Muscle of leg (tissue), 11 donors: ENCODE results near the gene ACSM4. TPM values are rescaled to one million over a fixed set of nuclear protein-coding genes. Genes with fewer than 3 reads are reported as not detected.

Experiments
- DNase-seq: peaks from one replicate; pipeline ENCODE4 v3.0.0; 2013
- H3K27ac ChIP-seq: one replicate; pipeline ENCODE4 v1.5.1; 2013; ENCODE audit warnings: mild to moderate bottlenecking, low read length, control low read depth
- H3K27me3 ChIP-seq: one replicate; pipeline ENCODE4 v1.6.1; 2013; ENCODE audit warnings: low read length; ENCODE audit not compliant: control insufficient read depth, insufficient read depth
- H3K36me3 ChIP-seq: one replicate; pipeline ENCODE4 v1.6.1; 2013; ENCODE audit warnings: low read length; ENCODE audit not compliant: control insufficient read depth, insufficient read depth
- H3K4me1 ChIP-seq: one replicate; pipeline ENCODE4 v1.6.1; 2013; ENCODE audit warnings: low read length; ENCODE audit not compliant: control insufficient read depth, insufficient read depth
- H3K4me3 ChIP-seq: one replicate; pipeline ENCODE4 v1.5.1; 2013; ENCODE audit warnings: low read length, control low read depth
- H3K9me3 ChIP-seq: replicated peaks from 2 replicates; pipeline ENCODE4 v1.6.1; 2013; ENCODE audit warnings: low read depth, low read length; ENCODE audit not compliant: control insufficient read depth
- whole genome bisulfite sequencing: methylation state at CpG from one replicate; pipeline ENCODE4 v1.1.5; 2013; ENCODE audit warnings: missing lambda C conversion rate; ENCODE audit not compliant: insufficient coverage; 5-methylcytosine and 5-hydroxymethylcytosine counted together
- polyA plus RNA-seq, 8 donors: library from polyadenylated mRNA; unstranded; fragments of 120-200 nt; gene quantifications; one replicate each; pipeline versions ENCODE4 v1.2.1 to v1.2.3, GENCODE V29; 2013; ENCODE audit warnings: inconsistent platforms in 1 of 8, low replicate concordance in 1 of 8; ENCODE audit not compliant: insufficient read length in 8 of 8, insufficient read depth in 1 of 8
- total RNA-seq: library from RNA; stranded (reverse); fragments of 120-200 nt; gene quantifications from one replicate; pipeline ENCODE4 v1.2.4, GENCODE V29; 2013

Gene ACSM4
- total and polyA plus RNA-seq, 9 donors = 0.07 to 0.19 (median 0.11) TPM; not detected in 2

GRCh38 chr12:7292300-7292699 is 11.6 kb upstream of the ACSM4 start:
- Histone ChIP-seq H3K27ac (no peak overlapping the region), H3K4me1 (no peaks in the 10 kb centered on the region), H3K4me3 (no peak overlapping the region), H3K36me3 (no peaks in the 10 kb centered on the region), H3K27me3 (no peaks in the 10 kb centered on the region), H3K9me3 (no peaks in the 10 kb centered on the region)
- DNase-seq = no peak
- 71% methylated on average over 1 of the region's 2 CpGs for WGBS

- no peaks in the 10 kb centered on the region for H3K4me1 ChIP-seq
- no peak overlapping the region for H3K27ac ChIP-seq
- no peaks in the 10 kb centered on the region for H3K9me3 ChIP-seq
- no peak for DNase-seq
- no peaks in the 10 kb centered on the region for H3K27me3 ChIP-seq
- H3K36me3 ChIP-seq = no peaks in the 10 kb centered on the region
- H3K4me3 ChIP-seq = no peak overlapping the region
- no CpG with 5 or more reads among the region's 1 CpG for WGBS
Measured at GRCh38 chr12:7293670-7294069, 10.2 kb upstream of the ACSM4 start.

DNA sequence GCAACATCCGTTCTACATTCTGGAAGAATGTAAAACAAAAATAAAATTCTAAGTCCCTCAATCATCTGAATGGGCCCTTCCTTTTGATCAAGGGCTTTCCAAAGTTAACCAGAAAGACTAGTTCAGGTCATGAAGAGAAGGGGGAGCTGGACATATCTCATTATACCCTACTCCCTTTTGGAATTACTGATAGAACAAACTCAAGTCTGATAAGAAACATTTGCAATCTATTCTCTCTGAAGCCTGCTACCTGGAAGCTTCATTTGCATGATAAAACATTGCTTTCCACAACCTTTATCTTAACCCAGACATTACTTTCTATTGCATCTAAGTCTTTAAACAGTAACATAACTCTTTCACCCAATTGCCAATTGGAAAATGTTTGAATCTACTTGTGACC is 8.3 kb upstream of the ACSM4 start:
- no peaks in the 10 kb centered on the region for H3K36me3 ChIP-seq
- DNase-seq = no peak
- no peak overlapping the region for H3K4me3 ChIP-seq
- no peaks in the 10 kb centered on the region for H3K4me1 ChIP-seq
- H3K9me3 ChIP-seq = no peaks in the 10 kb centered on the region
- no peak overlapping the region for H3K27ac ChIP-seq
- no peaks in the 10 kb centered on the region for H3K27me3 ChIP-seq
- no CpG with 5 or more reads among the region's 1 CpG for WGBS

DNA sequence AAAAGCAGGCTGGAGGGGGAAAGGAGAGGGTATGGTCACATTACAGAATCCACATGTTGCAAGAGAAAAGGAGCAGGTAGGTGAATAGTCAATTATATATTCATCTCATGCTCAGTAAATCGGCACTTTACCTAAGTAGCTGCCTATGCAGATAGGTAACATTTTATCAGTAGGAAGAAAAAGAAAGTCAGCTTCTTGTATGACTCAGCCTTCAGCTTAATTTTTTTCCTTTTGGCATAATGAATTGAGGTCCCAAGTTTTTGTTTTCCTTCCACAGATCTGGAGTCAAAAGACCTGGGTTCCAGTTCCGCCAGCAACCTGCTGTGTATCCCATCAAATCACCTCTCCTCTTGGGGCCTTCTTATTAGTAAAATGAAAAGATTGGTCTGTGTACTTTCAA is 6.0 kb upstream of the ACSM4 start:
- no peak overlapping the region for H3K27ac ChIP-seq
- no peaks in the 10 kb centered on the region for H3K4me1 ChIP-seq
- no CpG with 5 or more reads among the region's 2 CpGs for WGBS
- no peaks in the 10 kb centered on the region for H3K9me3 ChIP-seq
- DNase-seq = no peak
- H3K36me3 ChIP-seq = no peaks in the 10 kb centered on the region
- H3K27me3 ChIP-seq = no peaks in the 10 kb centered on the region
- no peak overlapping the region for H3K4me3 ChIP-seq

- no peak overlapping the region for H3K4me3 ChIP-seq
- no peaks in the 10 kb centered on the region for H3K27me3 ChIP-seq
- no peaks in the 10 kb centered on the region for H3K4me1 ChIP-seq
- no peak for DNase-seq
- no peak overlapping the region for H3K27ac ChIP-seq
- no peaks in the 10 kb centered on the region for H3K9me3 ChIP-seq
- 86% methylated on average over 2 of the region's 5 CpGs for WGBS
- H3K36me3 ChIP-seq = no peaks in the 10 kb centered on the region
Measured at GRCh38 chr12:7302266-7302986, 1.4 kb upstream of the ACSM4 start.

GRCh38 chr12:7303230-7303629 is 642 bp upstream of the ACSM4 start:
- Histone ChIP-seq H3K9me3 (no peaks in the 10 kb centered on the region), H3K27ac (no peak overlapping the region), H3K4me3 (no peak overlapping the region), H3K36me3 (no peaks in the 10 kb centered on the region), H3K4me1 (no peaks in the 10 kb centered on the region), H3K27me3 (no peaks in the 10 kb centered on the region)
- WGBS = no CpG with 5 or more reads among the region's 2 CpGs
- no peak for DNase-seq

GRCh38 chr12:7304456-7304855 is 584 bp downstream of the ACSM4 start:
- Histone ChIP-seq H3K36me3 (no peaks in the 10 kb centered on the region), H3K4me3 (no peak overlapping the region), H3K27me3 (no peaks in the 10 kb centered on the region), H3K27ac (no peak overlapping the region), H3K4me1 (no peaks in the 10 kb centered on the region), H3K9me3 (no peaks in the 10 kb centered on the region)
- DNase-seq = no peak
- WGBS = 83% methylated on average over 2 of the region's 5 CpGs

DNA sequence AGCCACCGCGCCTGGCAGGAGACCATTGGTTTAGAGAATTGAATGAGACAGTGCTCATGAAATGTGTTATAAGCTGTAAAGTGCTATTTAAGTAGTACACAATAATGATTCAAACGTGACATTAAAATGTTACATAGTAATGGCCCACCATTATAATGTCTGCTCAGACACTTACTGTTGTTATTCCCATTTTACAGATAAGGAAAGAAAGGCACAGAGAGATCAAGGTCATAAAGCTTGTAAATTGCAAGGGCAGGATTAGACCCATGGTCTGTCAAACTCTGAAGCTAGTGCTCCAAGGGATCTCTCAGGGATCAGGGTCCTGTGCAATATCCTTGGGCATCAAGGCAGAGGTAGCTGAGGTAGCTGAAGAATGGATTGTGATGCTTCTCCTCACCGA is 6.2 kb downstream of the ACSM4 start:
- H3K4me3 ChIP-seq = no peak overlapping the region
- no peak overlapping the region for H3K27ac ChIP-seq
- H3K4me1 ChIP-seq = no peaks in the 10 kb centered on the region
- H3K9me3 ChIP-seq = no peaks in the 10 kb centered on the region
- DNase-seq = no peak
- H3K36me3 ChIP-seq = no peaks in the 10 kb centered on the region
- WGBS = 93% methylated on average over 3 of the region's 4 CpGs
- no peaks in the 10 kb centered on the region for H3K27me3 ChIP-seq

DNA sequence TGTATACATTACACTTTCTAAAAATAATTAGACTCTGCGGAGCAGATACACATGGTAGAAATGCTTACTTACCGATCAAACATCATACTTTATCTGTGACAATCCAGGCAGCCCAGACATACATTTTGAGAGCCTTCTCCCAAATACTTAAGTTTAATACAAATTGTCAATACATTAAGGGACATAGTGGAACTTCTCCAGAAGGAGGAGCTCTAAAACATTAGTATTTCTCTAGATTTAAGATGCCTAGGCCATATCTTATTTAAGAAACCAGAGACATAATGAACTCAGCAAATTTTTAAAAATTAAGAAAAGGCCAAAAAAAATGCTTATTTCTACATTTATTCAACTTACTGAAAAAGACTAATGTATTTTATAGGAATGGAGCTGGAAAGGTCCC is 16.1 kb downstream of the ACSM4 start:
- Histone ChIP-seq H3K9me3 (no peaks in the 10 kb centered on the region), H3K27me3 (no peaks in the 10 kb centered on the region), H3K4me3 (no peak overlapping the region), H3K36me3 (no peaks in the 10 kb centered on the region), H3K27ac (no peak overlapping the region), H3K4me1 (no peaks in the 10 kb centered on the region)
- no CpG with 5 or more reads among the region's 2 CpGs for WGBS
- DNase-seq = no peak

- WGBS = no CpG with 5 or more reads among the region's 2 CpGs
Measured at GRCh38 chr12:7321624-7322023, 17.8 kb downstream of the ACSM4 start.

GRCh38 chr12:7322599-7322998 is 18.7 kb downstream of the ACSM4 start:
- Histone ChIP-seq H3K9me3 (no peaks in the 10 kb centered on the region), H3K27me3 (no peaks in the 10 kb centered on the region), H3K4me1 (no peaks in the 10 kb centered on the region), H3K27ac (no peak overlapping the region), H3K36me3 (no peaks in the 10 kb centered on the region), H3K4me3 (no peak overlapping the region)
- DNase-seq = no peak
- 73% methylated on average over 3 of the region's 5 CpGs for WGBS

More at GRCh38 chr12:7321624-7322023, 17.8 kb downstream of the ACSM4 start:
- Histone ChIP-seq H3K27me3 (no peaks in the 10 kb centered on the region), H3K9me3 (no peaks in the 10 kb centered on the region), H3K27ac (no peak overlapping the region), H3K36me3 (no peaks in the 10 kb centered on the region), H3K4me1 (no peaks in the 10 kb centered on the region), H3K4me3 (no peak overlapping the region)
- DNase-seq = no peak
